Measurements from ENCODE around the gene CYP27A1. TPM values are rescaled to one million over a fixed set of nuclear protein-coding genes. Genes with fewer than 3 reads are reported as not detected.

CYP27A1 gene
- polyA plus RNA-seq, 2 of the 4 experiments (the other 2 are of a cell fraction) = 0.13 to 0.14 TPM

GRCh38 chr2:218733171-218734021 lies 48.6 kb upstream of the CYP27A1 start:
- peak in 1 of 2 experiments; percentile 50; a peak in 2 of 6 replicates for ATAC-seq

GRCh38 chr2:218734190-218734975 lies 47.6 kb upstream of the CYP27A1 start:
- no peaks in the 10 kb centered on the region for H3K9me3 ChIP-seq
- POLR2A ChIA-PET = no interaction called here
- CTCF ChIA-PET = interaction anchor here (1.6 kb wide), 1 partner anchor 114 kb away, joined by 10 read pairs; no protein-coding TSS in a partner anchor
- no peak for TF ChIP-seq POLR2A (IDR thresholded peaks at IDR 0.05; ENCODE audit: low read length)
- no peak for TF ChIP-seq ZNF302 (CRISPR knock-in tag; IDR thresholded peaks at IDR 0.05)
- H3K27ac ChIP-seq = peak overlapping the region in 1 of 2 experiments; percentile 31; a peak in 1 of 6 replicates
- 91% methylated on average over 8 of the region's 8 CpGs for WGBS (ENCODE audit: missing lambda C conversion rate)
- no peak for FAIRE-seq
- ATAC-seq = no peak
- DNase-seq (ENCODE audit: low read depth in 1 of 2, low spot score in 1 of 2) = no peak
- peak overlapping the region; percentile 21; the same call in 1 of the 3 replicates for H3K4me2 ChIP-seq
- H3K4me3 ChIP-seq = no peak overlapping the region
- H3K4me1 ChIP-seq = peaks cover 39% of the 10 kb centered on the region

More at GRCh38 chr2:218733171-218734021, 48.6 kb upstream of the CYP27A1 start:
- peaks cover 39% of the 10 kb centered on the region for H3K4me1 ChIP-seq
- FAIRE-seq (no peak), DNase-seq (ENCODE audit: low read depth in 1 of 2, low spot score in 1 of 2) (peak; percentile 10 to 51)
- H3K27ac ChIP-seq = peak overlapping the region in 1 of 2 experiments; percentile 72; a peak in 3 of 6 replicates
- H3K9me3 ChIP-seq = no peaks in the 10 kb centered on the region
- ChIA-PET CTCF (interaction anchor here (1.6 to 4.1 kb wide), 3 partner anchors 10 to 115 kb away, joined by 9 to 28 read pairs (median 10); no protein-coding TSS in a partner anchor), POLR2A (no interaction called here)
- WGBS (ENCODE audit: missing lambda C conversion rate) = 85% methylated on average over 6 of the region's 6 CpGs
- H3K4me2 ChIP-seq = peak overlapping the region; percentile 21
- no peak overlapping the region for H3K4me3 ChIP-seq
- TF ChIP-seq ZSCAN20 (CRISPR knock-in tag; IDR thresholded peaks at IDR 0.05) = no peak
- TF ChIP-seq ATOH8 (CRISPR knock-in tag; IDR thresholded peaks at IDR 0.05; ENCODE audit: low read depth) = no peak
- TF ChIP-seq MYC (IDR thresholded peaks at IDR 0.05; ENCODE audit: borderline replicate concordance, low read length) = no peak
- peak in 1 of 2 experiments; percentile 81; a peak in 3 of 4 replicates for TF ChIP-seq CEBPB (IDR thresholded peaks at IDR 0.05)
- 0 out of 2 replicates have a peak, but pooled peaks have one; percentile 16 for TF ChIP-seq MAX (IDR thresholded peaks at IDR 0.05)
- no peak for TF ChIP-seq ZFP36 (IDR thresholded peaks at IDR 0.05; ENCODE audit: borderline replicate concordance, partially characterized antibody)

- no peak overlapping the region for H3K4me2 ChIP-seq
- no peak overlapping the region for H3K4me3 ChIP-seq
- no peaks in the 10 kb centered on the region for H3K9me3 ChIP-seq
- TF ChIP-seq ZNF302 (CRISPR knock-in tag; IDR thresholded peaks at IDR 0.05) (no peak), NPAS2 (CRISPR knock-in tag; IDR thresholded peaks at IDR 0.05; ENCODE audit: borderline replicate concordance) (no peak), RFX5 (IDR thresholded peaks at IDR 0.05) (no peak), KDM1A (IDR thresholded peaks at IDR 0.05; ENCODE audit: low read depth) (no peak), BCL3 (IDR thresholded peaks at IDR 0.05) (no peak), MAZ (IDR thresholded peaks at IDR 0.05; ENCODE audit: borderline replicate concordance, low read depth, low read length) (no peak), HEYL (CRISPR knock-in tag; IDR thresholded peaks at IDR 0.05) (no peak), MYC (IDR thresholded peaks at IDR 0.05; ENCODE audit: borderline replicate concordance, low read length) (no peak), HDAC2 (IDR thresholded peaks at IDR 0.05) (no peak), EP300 (IDR thresholded peaks at IDR 0.05) (no peak), CTCF (IDR thresholded peaks at IDR 0.05) (no peak), ZFP36 (IDR thresholded peaks at IDR 0.05; ENCODE audit: borderline replicate concordance, partially characterized antibody) (no peak), RARB (CRISPR knock-in tag; IDR thresholded peaks at IDR 0.05) (no peak), USF2 (IDR thresholded peaks at IDR 0.05) (no peak), MAX (IDR thresholded peaks at IDR 0.05) (no peak), CEBPB (IDR thresholded peaks at IDR 0.05) (no peak)
- H3K27ac ChIP-seq = no peak overlapping the region
- no peak for FAIRE-seq
- ATAC-seq = no peak
- H3K4me1 ChIP-seq = peaks cover 29% of the 10 kb centered on the region
- ChIA-PET POLR2A (no interaction called here), CTCF (interaction anchor here (0.9 to 2.6 kb wide), 4 partner anchors 9 to 111 kb away, joined by 3 to 9 read pairs (median 6); no protein-coding TSS in a partner anchor)
- DNase-seq (ENCODE audit: low read depth in 1 of 2, low spot score in 1 of 2) = no peak
- 71% methylated on average over 2 of the region's 2 CpGs for WGBS (ENCODE audit: missing lambda C conversion rate)
Measured at GRCh38 chr2:218736531-218736930, 45.4 kb upstream of the CYP27A1 start.
